Esophagus muscularis mucosa (tissue), 3 donors: ENCODE results near the gene PPP2R5B.

Experiments
- CTCF ChIP-seq, 3 experiments: fragments of 200-600 bp in 2 of 3; fragments of 450-650 bp in 1 of 3; sonication (generic) in 2 of 3; IDR thresholded peaks; one replicate each; pipeline ENCODE4 v1.5.1; 2017 to 2019; ENCODE audit warnings: antibody characterized with exemption in 3 of 3, mild to moderate bottlenecking in 2 of 3, moderate library complexity in 1 of 3
- POLR2A ChIP-seq: fragments of 450-650 bp; IDR thresholded peaks from one replicate; pipeline ENCODE4 v1.6.1; 2017; ENCODE audit warnings: antibody characterized with exemption, moderate library complexity, mild to moderate bottlenecking, low read depth
- POLR2AphosphoS5 ChIP-seq, 2 donors: sonication (generic); formaldehyde crosslinking; IDR thresholded peaks; one replicate each; pipeline ENCODE4 v1.6.1; 2017; ENCODE audit warnings: antibody characterized with exemption in 2 of 2

DNA sequence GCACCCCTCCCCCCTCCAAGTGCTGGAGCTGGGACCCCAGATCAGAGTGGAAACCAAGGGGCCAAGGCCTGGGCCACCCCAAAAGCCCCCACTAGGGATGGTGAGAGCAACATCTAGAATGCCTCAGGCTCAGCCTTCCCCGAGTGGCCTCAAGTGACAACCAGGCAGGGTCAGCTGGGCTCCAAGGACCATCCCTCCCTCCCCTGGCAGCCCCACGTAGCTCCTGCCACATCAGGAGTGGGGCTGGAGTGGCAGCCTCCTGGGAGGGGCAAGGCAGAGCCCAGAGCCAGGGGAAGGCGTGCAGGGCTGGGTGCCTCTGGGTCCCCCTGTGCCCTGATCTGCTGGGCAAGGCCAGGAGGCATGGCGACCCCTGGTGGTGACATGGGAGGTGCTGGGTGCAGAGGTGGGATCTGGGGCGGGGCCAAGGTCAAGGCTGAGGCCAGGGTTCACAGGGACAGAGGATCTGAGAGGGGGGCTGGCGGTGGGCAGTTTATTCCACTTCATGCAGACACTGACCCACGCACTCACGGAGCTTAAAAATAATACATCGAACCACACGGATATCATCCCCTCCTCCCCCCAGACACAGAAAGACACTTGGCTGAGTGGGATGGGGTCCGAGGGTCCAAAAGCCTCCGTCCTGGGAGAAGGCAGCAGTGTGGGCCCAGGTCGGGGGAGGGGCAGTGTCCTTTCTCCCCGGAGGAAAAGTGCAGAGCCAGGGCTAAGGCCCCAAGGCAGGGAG lies 30.2 kb upstream of the PPP2R5B start:
- TF ChIP-seq CTCF (IDR thresholded peaks at IDR 0.05) (peak; percentile 87 to 93 (median 90)), POLR2AphosphoS5 (IDR thresholded peaks at IDR 0.05) (peak; percentile 36 to 53), POLR2A (no peak)
